Measurements from ENCODE around the gene TP53RK. TPM values are rescaled to one million over a fixed set of nuclear protein-coding genes. Genes with fewer than 3 reads are reported as not detected.
A peak's percentile ranks its signal among the peaks of the same experiment; 100 is the strongest.

TP53RK gene
- total RNA-seq, 2 experiments from 2014 or later, result 13.4 to 13.6 TPM

- Mint-ChIP-seq H3K27ac (no peak overlapping the region), H3K4me3 (no peak overlapping the region), H3K9me3 (no peaks in the 10 kb centered on the region), H3K36me3 (no peaks in the 10 kb centered on the region), H3K4me1 (peaks cover 6% of the 10 kb centered on the region), H3K27me3 (peaks cover 27% of the 10 kb centered on the region)
- DNase-seq, result no peak
Observed at GRCh38 chr20:46699651-46700359, 10.6 kb upstream of the TP53RK start.

DNA sequence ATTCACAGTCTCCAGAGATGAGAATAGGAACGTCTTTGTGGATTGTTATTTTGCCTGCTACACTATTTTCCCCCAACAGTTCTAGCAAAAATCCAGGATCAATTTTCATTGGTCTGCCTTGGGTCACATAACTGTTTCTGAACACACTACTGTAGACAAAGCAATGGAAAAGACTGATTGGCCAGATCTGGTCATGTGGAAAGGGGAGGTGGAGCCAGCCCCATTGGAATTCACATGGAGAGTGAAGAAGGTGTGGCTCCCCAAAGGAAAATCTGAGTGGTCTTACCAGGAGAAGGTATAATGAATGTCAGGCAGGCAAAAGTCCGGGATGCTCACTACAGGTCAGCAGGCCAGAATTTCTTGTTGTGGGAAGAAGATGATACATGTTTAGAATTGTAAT, 9.5 kb upstream of the TP53RK start:
- Mint-ChIP-seq H3K27me3 (peaks cover 19% of the 10 kb centered on the region), H3K9me3 (no peaks in the 10 kb centered on the region), H3K27ac (no peak overlapping the region), H3K36me3 (no peaks in the 10 kb centered on the region), H3K4me3 (no peak overlapping the region), H3K4me1 (peaks cover 12% of the 10 kb centered on the region)
- DNase-seq, result no peak

DNA sequence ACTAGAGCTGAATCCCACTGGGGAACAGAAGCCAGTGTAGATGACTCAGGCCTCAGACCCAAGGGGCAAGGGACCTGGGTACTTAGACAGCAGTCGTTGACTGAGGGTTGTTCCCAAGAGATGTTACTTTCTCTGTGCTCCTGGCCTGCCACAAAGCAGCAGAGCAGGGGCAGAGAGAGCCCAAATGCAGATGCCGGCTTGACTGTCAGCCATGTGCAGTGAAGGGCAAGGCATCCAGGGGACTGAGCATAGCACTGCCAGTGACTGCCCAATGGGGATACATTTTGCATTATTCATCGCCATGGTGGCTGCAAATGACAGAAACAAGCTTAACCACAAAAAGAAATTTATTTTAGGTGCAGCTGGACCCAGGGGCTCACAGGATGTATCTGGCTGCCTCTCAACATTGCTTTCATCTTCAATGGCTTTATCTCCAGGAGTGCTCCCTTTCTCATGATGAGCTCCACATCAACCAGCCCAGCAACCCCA, 7.6 kb upstream of the TP53RK start:
- Mint-ChIP-seq H3K4me1 (peaks cover 12% of the 10 kb centered on the region), H3K27me3 (peaks cover 21% of the 10 kb centered on the region), H3K27ac (no peak overlapping the region), H3K36me3 (no peaks in the 10 kb centered on the region), H3K9me3 (no peaks in the 10 kb centered on the region), H3K4me3 (no peak overlapping the region)
- no peak for DNase-seq

GRCh38 chr20:46695892-46696291, 6.6 kb upstream of the TP53RK start:
- Mint-ChIP-seq H3K9me3 (no peaks in the 10 kb centered on the region), H3K27ac (no peak overlapping the region), H3K4me3 (no peak overlapping the region), H3K4me1 (peaks cover 12% of the 10 kb centered on the region), H3K27me3 (peaks cover 23% of the 10 kb centered on the region), H3K36me3 (no peaks in the 10 kb centered on the region)
- DNase-seq, result no peak

DNA sequence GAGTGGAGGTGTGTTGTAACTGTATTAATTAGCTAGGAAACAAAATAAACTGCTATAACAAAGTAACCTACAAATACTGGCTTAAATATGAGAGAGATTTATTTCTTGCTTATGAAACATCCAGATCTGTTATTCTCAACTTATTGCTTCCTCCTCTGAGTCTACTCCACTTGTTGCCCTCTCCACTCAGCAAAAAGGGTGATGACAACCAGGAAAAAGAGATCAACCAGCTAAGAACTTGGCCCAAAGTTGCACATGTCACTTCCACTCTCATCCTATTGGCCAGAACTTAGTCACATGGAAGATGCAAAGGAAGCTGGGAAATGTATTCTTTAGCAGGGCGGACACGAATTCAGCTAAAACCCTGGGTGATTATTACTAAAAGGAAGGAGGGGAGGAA, 5.2 kb upstream of the TP53RK start:
- no peak overlapping the region for H3K4me3 Mint-ChIP-seq
- H3K27me3 Mint-ChIP-seq, result peaks cover 11% of the 10 kb centered on the region
- H3K27ac Mint-ChIP-seq, result no peak overlapping the region
- peaks cover 15% of the 10 kb centered on the region for H3K4me1 Mint-ChIP-seq
- DNase-seq, result no peak
- no peaks in the 10 kb centered on the region for H3K9me3 Mint-ChIP-seq
- no peaks in the 10 kb centered on the region for H3K36me3 Mint-ChIP-seq

GRCh38 chr20:46691196-46691595, 2.0 kb upstream of the TP53RK start:
- Mint-ChIP-seq H3K27me3 (peaks cover 4% of the 10 kb centered on the region), H3K4me1 (peaks cover 34% of the 10 kb centered on the region), H3K9me3 (no peaks in the 10 kb centered on the region), H3K4me3 (no peak overlapping the region), H3K36me3 (peaks cover 10% of the 10 kb centered on the region), H3K27ac (no peak overlapping the region)
- no peak for DNase-seq

DNA sequence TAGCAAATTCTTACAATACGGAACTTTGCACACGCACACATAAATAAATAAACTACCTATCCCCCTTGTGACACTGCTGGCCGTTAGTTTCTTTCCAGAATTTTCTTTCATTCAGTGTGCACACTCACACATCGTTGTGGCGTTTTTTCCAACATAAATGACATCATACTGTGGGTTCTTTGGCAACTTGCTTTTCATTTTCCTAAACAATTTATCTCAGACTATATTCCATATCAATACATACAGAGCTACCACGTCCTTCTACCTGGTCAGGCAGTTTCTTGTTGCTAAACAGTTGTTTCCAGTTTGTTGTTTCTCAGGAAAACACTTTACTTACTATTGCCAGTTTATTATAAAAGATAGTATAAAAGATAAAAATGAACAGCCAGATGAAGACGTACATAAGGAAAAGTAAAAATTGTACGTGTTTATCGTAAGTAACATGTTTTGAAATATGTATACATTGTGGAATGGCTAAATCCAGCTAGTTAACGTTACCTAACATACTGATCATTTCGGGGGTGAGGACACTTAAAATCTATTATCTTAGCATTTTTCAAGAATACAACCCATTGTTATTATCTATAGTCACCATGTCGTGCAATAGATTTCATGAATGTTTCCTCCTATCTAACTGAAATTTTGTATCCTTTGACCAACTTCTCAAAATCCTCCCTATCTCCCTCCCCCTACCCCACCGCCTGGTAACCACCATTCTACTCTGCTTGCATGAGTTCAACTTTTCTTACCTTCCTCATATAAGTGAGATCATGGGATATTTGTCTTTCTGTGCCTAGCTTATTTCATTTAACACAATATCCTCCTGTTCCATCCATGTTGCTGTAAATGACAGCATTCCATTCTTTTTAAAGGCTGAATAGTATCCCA, 1.2 kb upstream of the TP53RK start:
- Mint-ChIP-seq H3K4me1 (peaks cover 35% of the 10 kb centered on the region), H3K27me3 (peaks cover 4% of the 10 kb centered on the region), H3K9me3 (no peaks in the 10 kb centered on the region), H3K27ac (peak overlapping the region; percentile 63), H3K36me3 (peaks cover 15% of the 10 kb centered on the region), H3K4me3 (peak overlapping the region; percentile 92)
- DNase-seq, result no peak

DNA sequence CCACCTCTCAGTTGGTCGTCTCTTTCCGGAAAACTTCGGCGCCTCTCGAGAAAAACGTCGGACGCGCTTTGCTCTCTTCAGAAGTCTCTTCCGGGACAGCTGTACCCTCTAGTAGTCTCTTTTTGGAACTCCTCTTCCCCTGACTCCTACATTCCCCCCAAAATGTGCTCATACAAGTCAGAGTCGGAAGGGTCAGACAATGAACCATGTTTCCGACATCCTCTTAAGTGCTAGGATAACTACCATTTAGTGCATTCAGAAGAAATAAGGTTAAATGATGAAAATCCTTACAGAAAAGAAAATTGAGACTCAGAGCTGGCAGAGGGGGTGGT, 476 bp upstream of the TP53RK start:
- peak overlapping the region; percentile 94 for H3K27ac Mint-ChIP-seq
- H3K4me3 Mint-ChIP-seq, result peak overlapping the region; percentile 92
- DNase-seq, result no peak
- peaks cover 19% of the 10 kb centered on the region for H3K36me3 Mint-ChIP-seq
- H3K4me1 Mint-ChIP-seq, result peaks cover 39% of the 10 kb centered on the region
- H3K9me3 Mint-ChIP-seq, result no peaks in the 10 kb centered on the region
- peaks cover 4% of the 10 kb centered on the region for H3K27me3 Mint-ChIP-seq

DNA sequence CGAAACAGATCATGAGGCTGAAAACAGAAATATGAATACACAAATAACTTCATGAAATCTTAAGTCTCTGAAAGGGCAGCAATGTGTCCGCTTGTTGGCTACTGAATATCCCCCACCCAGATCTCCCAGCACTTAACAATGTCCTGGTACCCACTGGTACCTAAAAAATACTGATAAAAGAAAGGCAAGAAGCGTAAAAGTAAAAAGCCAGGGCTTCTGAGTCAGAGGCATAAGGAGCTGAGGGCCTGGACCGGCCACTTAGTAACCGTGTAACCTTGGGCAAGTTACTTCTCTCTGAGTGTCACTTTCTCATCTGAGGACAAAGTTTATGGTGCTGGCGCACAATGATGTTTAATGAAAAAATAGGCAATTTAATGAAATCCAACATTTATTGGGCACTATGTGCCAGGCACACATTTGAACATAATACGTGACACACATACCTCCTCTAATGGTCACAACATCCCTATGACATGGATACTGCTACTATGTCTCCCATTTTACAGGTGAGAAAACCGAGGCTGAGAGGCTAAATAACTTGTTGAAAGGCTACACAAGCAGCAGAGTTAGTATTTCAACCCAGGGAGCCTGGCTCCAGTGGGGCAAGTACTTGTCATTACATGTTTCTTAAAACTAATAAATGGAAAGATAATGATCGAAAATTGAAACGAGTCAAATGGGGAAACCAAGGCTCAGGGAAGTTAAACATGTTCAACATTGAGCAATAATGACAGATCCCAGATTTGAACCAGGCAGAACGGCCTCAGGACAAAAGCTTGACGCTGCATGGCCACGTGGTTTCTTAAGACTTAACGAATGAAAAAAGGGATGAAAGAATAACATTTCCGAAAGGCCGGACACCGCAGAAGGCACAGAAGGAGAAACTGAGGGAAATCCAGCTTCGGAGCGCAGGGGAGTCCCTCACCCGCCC, 828 bp downstream of the TP53RK start:
- H3K4me3 Mint-ChIP-seq, result peak overlapping the region; percentile 92
- H3K9me3 Mint-ChIP-seq, result no peaks in the 10 kb centered on the region
- peak overlapping the region; percentile 89 for H3K27ac Mint-ChIP-seq
- DNase-seq, result no peak
- peaks cover 42% of the 10 kb centered on the region for H3K4me1 Mint-ChIP-seq
- H3K36me3 Mint-ChIP-seq, result peaks cover 19% of the 10 kb centered on the region
- peaks cover 4% of the 10 kb centered on the region for H3K27me3 Mint-ChIP-seq

DNA sequence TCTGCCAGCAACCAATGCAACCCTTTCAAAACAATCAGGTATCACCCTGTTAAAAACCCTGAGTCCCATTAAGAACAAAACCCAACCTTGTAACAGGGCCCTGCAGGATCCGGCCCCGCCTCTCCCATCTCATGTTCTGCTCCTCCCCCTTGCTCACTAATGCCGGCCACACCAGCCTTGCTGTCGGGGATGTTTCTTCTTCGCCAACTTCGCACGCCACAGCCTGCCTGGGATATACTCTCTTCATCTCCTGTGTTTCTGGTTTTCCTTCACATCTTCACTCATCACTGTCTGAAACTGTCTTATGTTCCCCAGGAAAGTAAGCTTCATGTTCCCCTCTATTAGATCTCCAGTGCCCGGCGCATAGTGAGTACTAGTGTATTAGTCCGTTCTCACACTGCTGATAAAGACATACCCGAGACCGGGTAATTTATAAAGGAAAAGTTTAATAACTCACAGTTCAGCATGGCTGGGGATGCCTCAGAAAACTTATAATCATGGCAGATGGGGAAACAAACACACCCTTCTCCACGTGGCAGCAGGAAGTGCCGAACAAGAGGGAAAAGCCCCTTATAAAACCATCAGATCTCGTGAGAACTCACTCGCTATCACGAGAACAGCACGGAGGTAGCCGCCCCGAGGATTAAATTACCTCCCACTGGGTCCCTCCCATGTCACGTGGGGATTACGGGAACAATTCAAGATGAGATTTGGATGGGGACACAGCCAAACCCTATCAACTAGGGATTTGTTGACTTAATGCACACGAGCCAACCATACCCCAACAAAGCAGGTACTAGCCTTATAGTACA, 5.1 kb downstream of the TP53RK start:
- Mint-ChIP-seq H3K36me3 (peaks cover 21% of the 10 kb centered on the region), H3K4me3 (no peak overlapping the region), H3K9me3 (no peaks in the 10 kb centered on the region), H3K27me3 (no peaks in the 10 kb centered on the region), H3K4me1 (peaks cover 56% of the 10 kb centered on the region), H3K27ac (peak overlapping the region; percentile 3)
- DNase-seq, result no peak

- DNase-seq, result no peak
- Mint-ChIP-seq H3K9me3 (no peaks in the 10 kb centered on the region), H3K4me3 (no peak overlapping the region), H3K36me3 (peaks cover 21% of the 10 kb centered on the region), H3K4me1 (peaks cover 56% of the 10 kb centered on the region), H3K27ac (peak overlapping the region; percentile 3), H3K27me3 (no peaks in the 10 kb centered on the region)
Observed at GRCh38 chr20:46683668-46683938, 5.6 kb downstream of the TP53RK start.

GRCh38 chr20:46683011-46683667, 6.1 kb downstream of the TP53RK start:
- no peak overlapping the region for H3K4me3 Mint-ChIP-seq
- peaks cover 21% of the 10 kb centered on the region for H3K36me3 Mint-ChIP-seq
- H3K27me3 Mint-ChIP-seq, result no peaks in the 10 kb centered on the region
- DNase-seq, result no peak
- peaks cover 53% of the 10 kb centered on the region for H3K4me1 Mint-ChIP-seq
- no peaks in the 10 kb centered on the region for H3K9me3 Mint-ChIP-seq
- no peak overlapping the region for H3K27ac Mint-ChIP-seq

GRCh38 chr20:46682063-46682821, 7.0 kb downstream of the TP53RK start:
- no peaks in the 10 kb centered on the region for H3K27me3 Mint-ChIP-seq
- DNase-seq, result no peak
- H3K36me3 Mint-ChIP-seq, result peaks cover 18% of the 10 kb centered on the region
- H3K9me3 Mint-ChIP-seq, result no peaks in the 10 kb centered on the region
- H3K4me3 Mint-ChIP-seq, result no peak overlapping the region
- no peak overlapping the region for H3K27ac Mint-ChIP-seq
- peaks cover 44% of the 10 kb centered on the region for H3K4me1 Mint-ChIP-seq
